Measurements from ENCODE around the gene SLC5A2. TPM values are rescaled to one million over a fixed set of nuclear protein-coding genes. Genes with fewer than 3 reads are reported as not detected.
"Not testable (repeated sequence)": the region's sequence is repeated elsewhere in the genome, so short reads cannot be mapped to it uniquely, and the experiment has no call there.

Gene SLC5A2
- total RNA-seq, 2 experiments from 2014 or later = 0.13 TPM; not detected in 1

- no peak overlapping the region for H3K27ac Mint-ChIP-seq
- peaks cover 33% of the 10 kb centered on the region for H3K4me1 Mint-ChIP-seq (ENCODE audit: low read depth)
- no peak for DNase-seq
- ChIA-PET CTCF (interaction anchor here (1.0 kb wide), 1 partner anchor 46 kb away, joined by 3 read pairs; no protein-coding TSS in a partner anchor), POLR2A (interaction anchor here (1.5 kb wide), 1 partner anchor 44 kb away, joined by 3 read pairs; the partner anchor contains the start of gene ARMC5)
- H3K9me3 Mint-ChIP-seq (ENCODE audit: insufficient read depth) = no peaks in the 10 kb centered on the region
- H3K27me3 Mint-ChIP-seq (ENCODE audit: low read depth) = no peaks in the 10 kb centered on the region
- no peak overlapping the region for H3K4me3 Mint-ChIP-seq
- H3K36me3 Mint-ChIP-seq (ENCODE audit: low read depth) = peaks cover 5% of the 10 kb centered on the region
- no peak for ATAC-seq
Measured at GRCh38 chr16:31502981-31503380, 20.1 kb downstream of the SLC5A2 start.

- not testable (repeated sequence) for ATAC-seq; H3K27me3 Mint-ChIP-seq (ENCODE audit: low read depth); H3K36me3 Mint-ChIP-seq (ENCODE audit: low read depth); DNase-seq; H3K9me3 Mint-ChIP-seq (ENCODE audit: insufficient read depth); H3K4me3 Mint-ChIP-seq; H3K27ac Mint-ChIP-seq
- ChIA-PET CTCF (interaction anchor here (1.0 kb wide), 1 partner anchor 46 kb away, joined by 3 read pairs; no protein-coding TSS in a partner anchor), POLR2A (interaction anchor here (1.5 kb wide), 1 partner anchor 44 kb away, joined by 3 read pairs; the partner anchor contains the start of gene ARMC5)
- H3K4me1 Mint-ChIP-seq (ENCODE audit: low read depth) = peaks cover 36% of the 10 kb centered on the region
Measured at GRCh38 chr16:31503555-31503954, 20.6 kb downstream of the SLC5A2 start.

GRCh38 chr16:31504159-31504558 lies 21.2 kb downstream of the SLC5A2 start:
- ChIA-PET CTCF (no interaction called here), POLR2A (no interaction called here)
- peaks cover 12% of the 10 kb centered on the region for H3K36me3 Mint-ChIP-seq (ENCODE audit: low read depth)
- H3K27ac Mint-ChIP-seq = no peak overlapping the region
- no peak for DNase-seq
- H3K9me3 Mint-ChIP-seq (ENCODE audit: insufficient read depth) = no peaks in the 10 kb centered on the region
- peaks cover 42% of the 10 kb centered on the region for H3K4me1 Mint-ChIP-seq (ENCODE audit: low read depth)
- H3K4me3 Mint-ChIP-seq = no peak overlapping the region
- H3K27me3 Mint-ChIP-seq (ENCODE audit: low read depth) = no peaks in the 10 kb centered on the region
- ATAC-seq = no peak

GRCh38 chr16:31505483-31505882 lies 22.6 kb downstream of the SLC5A2 start:
- no peak for ATAC-seq
- Mint-ChIP-seq H3K4me3 (no peak overlapping the region), H3K4me1 (ENCODE audit: low read depth) (peaks cover 47% of the 10 kb centered on the region), H3K27ac (peak overlapping the region; percentile 62), H3K9me3 (ENCODE audit: insufficient read depth) (no peaks in the 10 kb centered on the region), H3K27me3 (ENCODE audit: low read depth) (no peaks in the 10 kb centered on the region), H3K36me3 (ENCODE audit: low read depth) (peaks cover 13% of the 10 kb centered on the region)
- ChIA-PET CTCF (no interaction called here), POLR2A (no interaction called here)
- no peak for DNase-seq

- Mint-ChIP-seq H3K27me3 (ENCODE audit: low read depth) (no peaks in the 10 kb centered on the region), H3K27ac (peak overlapping the region; percentile 94), H3K36me3 (ENCODE audit: low read depth) (peaks cover 13% of the 10 kb centered on the region), H3K9me3 (ENCODE audit: insufficient read depth) (no peaks in the 10 kb centered on the region), H3K4me1 (ENCODE audit: low read depth) (peaks cover 47% of the 10 kb centered on the region), H3K4me3 (peak overlapping the region; percentile 96)
- peak; percentile 41 for ATAC-seq
- POLR2A ChIA-PET = interaction anchor here (1.0 to 2.9 kb wide), 12 partner anchors 9 to 366 kb away, joined by 3 to 15 read pairs (median 5); partner anchors contain the start of genes ARMC5 and ZNF267
- DNase-seq = no peak
- CTCF ChIA-PET = interaction anchor here (1.0 to 2.0 kb wide), 6 partner anchors 47 to 362 kb away, joined by 3 to 6 read pairs (median 4); no protein-coding TSS in a partner anchor
Measured at GRCh38 chr16:31507617-31507928, 24.6 kb downstream of the SLC5A2 start.

- ATAC-seq = peak; percentile 91
- H3K4me1 Mint-ChIP-seq (ENCODE audit: low read depth) = peaks cover 47% of the 10 kb centered on the region
- ChIA-PET POLR2A (interaction anchor here (0.6 to 2.9 kb wide), 13 partner anchors 9 to 745 kb away, joined by 3 to 15 read pairs (median 4); partner anchors contain the start of genes ARMC5 and ZNF267), CTCF (interaction anchor here (1.0 to 2.0 kb wide), 5 partner anchors 48 to 362 kb away, joined by 4 to 6 read pairs (median 5); no protein-coding TSS in a partner anchor)
- no peaks in the 10 kb centered on the region for H3K27me3 Mint-ChIP-seq (ENCODE audit: low read depth)
- peak within 1 kb of the TSS; percentile 94 for H3K27ac Mint-ChIP-seq
- H3K9me3 Mint-ChIP-seq (ENCODE audit: insufficient read depth) = no peaks in the 10 kb centered on the region
- peak; percentile 89 for DNase-seq
- peak within 1 kb of the TSS; percentile 96 for H3K4me3 Mint-ChIP-seq
- H3K36me3 Mint-ChIP-seq (ENCODE audit: low read depth) = peaks cover 13% of the 10 kb centered on the region
Measured at GRCh38 chr16:31507929-31508705, 25.2 kb downstream of the SLC5A2 start, which contains the start of gene RUSF1. Gene RUSF1 (minus strand): TSS chr16:31508391. CDS start chr16:31508373, 18 bp downstream.

GRCh38 chr16:31508706-31509195 lies 25.8 kb downstream of the SLC5A2 start:
- H3K4me1 Mint-ChIP-seq (ENCODE audit: low read depth) = peaks cover 47% of the 10 kb centered on the region
- ChIA-PET POLR2A (interaction anchor here (0.6 to 2.9 kb wide), 12 partner anchors 10 to 745 kb away, joined by 3 to 15 read pairs (median 5); partner anchors contain the start of genes ARMC5 and ZNF267), CTCF (interaction anchor here (1.3 to 1.7 kb wide), 2 partner anchors 48 to 360 kb away, joined by 5 to 6 read pairs; no protein-coding TSS in a partner anchor)
- H3K4me3 Mint-ChIP-seq = peak overlapping the region; percentile 96
- H3K27me3 Mint-ChIP-seq (ENCODE audit: low read depth) = no peaks in the 10 kb centered on the region
- ATAC-seq (no peak), DNase-seq (no peak)
- peaks cover 13% of the 10 kb centered on the region for H3K36me3 Mint-ChIP-seq (ENCODE audit: low read depth)
- H3K27ac Mint-ChIP-seq = peak overlapping the region; percentile 94
- H3K9me3 Mint-ChIP-seq (ENCODE audit: insufficient read depth) = no peaks in the 10 kb centered on the region

GRCh38 chr16:31513126-31513525 lies 30.2 kb downstream of the SLC5A2 start:
- H3K36me3 Mint-ChIP-seq (ENCODE audit: low read depth) = peaks cover 8% of the 10 kb centered on the region
- CTCF ChIA-PET = no interaction called here
- peaks cover 15% of the 10 kb centered on the region for H3K9me3 Mint-ChIP-seq (ENCODE audit: insufficient read depth)

GRCh38 chr16:31513884-31514283 lies 31.0 kb downstream of the SLC5A2 start:
- no peak for ATAC-seq
- Mint-ChIP-seq H3K36me3 (ENCODE audit: low read depth) (peaks cover 2% of the 10 kb centered on the region), H3K4me3 (no peak overlapping the region), H3K9me3 (ENCODE audit: insufficient read depth) (peaks cover 15% of the 10 kb centered on the region), H3K4me1 (ENCODE audit: low read depth) (peaks cover 8% of the 10 kb centered on the region), H3K27me3 (ENCODE audit: low read depth) (no peaks in the 10 kb centered on the region), H3K27ac (no peak overlapping the region)
- POLR2A ChIA-PET = interaction anchor here (0.6 kb wide), 1 partner anchor 160 kb away, joined by 3 read pairs; no protein-coding TSS in a partner anchor
- no peak for DNase-seq
- CTCF ChIA-PET = no interaction called here

More at GRCh38 chr16:31513126-31513525, 30.2 kb downstream of the SLC5A2 start:
- Mint-ChIP-seq H3K27me3 (ENCODE audit: low read depth) (no peaks in the 10 kb centered on the region), H3K27ac (no peak overlapping the region), H3K4me1 (ENCODE audit: low read depth) (peaks cover 14% of the 10 kb centered on the region), H3K4me3 (no peak overlapping the region)
- no peak for ATAC-seq
- DNase-seq = no peak
- POLR2A ChIA-PET = no interaction called here

GRCh38 chr16:31517800-31518402 lies 35.0 kb downstream of the SLC5A2 start:
- Mint-ChIP-seq H3K4me1 (ENCODE audit: low read depth) (no peaks in the 10 kb centered on the region), H3K4me3 (no peak overlapping the region), H3K27me3 (ENCODE audit: low read depth) (no peaks in the 10 kb centered on the region), H3K9me3 (ENCODE audit: insufficient read depth) (peaks cover 15% of the 10 kb centered on the region), H3K27ac (no peak overlapping the region), H3K36me3 (ENCODE audit: low read depth) (no peaks in the 10 kb centered on the region)
- CTCF ChIA-PET = no interaction called here
- POLR2A ChIA-PET = no interaction called here
- DNase-seq = no peak
- ATAC-seq = no peak

- CTCF ChIA-PET = no interaction called here
- Mint-ChIP-seq H3K36me3 (ENCODE audit: low read depth) (no peaks in the 10 kb centered on the region), H3K9me3 (ENCODE audit: insufficient read depth) (peaks cover 15% of the 10 kb centered on the region), H3K4me1 (ENCODE audit: low read depth) (no peaks in the 10 kb centered on the region), H3K4me3 (no peak overlapping the region), H3K27ac (no peak overlapping the region), H3K27me3 (ENCODE audit: low read depth) (no peaks in the 10 kb centered on the region)
- ATAC-seq = no peak
- DNase-seq = no peak
- POLR2A ChIA-PET = no interaction called here
Measured at GRCh38 chr16:31519759-31520431, 37.0 kb downstream of the SLC5A2 start.

All from activated CD8-positive, alpha-beta T cell treated with anti-CD3 and anti-CD28 coated beads, Interleukin-2, amount 10 ng/mL, durations not matched to agents 7 days and 5 days (primary cell).